NK-92 treated with Interleukin-12 subunit alpha and Interleukin-12 subunit beta, amount 100 ng/mL, for 24 hours (cell line): ENCODE data around the gene PARL.

ENCODE experiments used
- DNase-seq: peaks from one replicate; lab custom pipeline; 2025; lab: John Stamatoyannopoulos, UW

The PARL gene

DNA sequence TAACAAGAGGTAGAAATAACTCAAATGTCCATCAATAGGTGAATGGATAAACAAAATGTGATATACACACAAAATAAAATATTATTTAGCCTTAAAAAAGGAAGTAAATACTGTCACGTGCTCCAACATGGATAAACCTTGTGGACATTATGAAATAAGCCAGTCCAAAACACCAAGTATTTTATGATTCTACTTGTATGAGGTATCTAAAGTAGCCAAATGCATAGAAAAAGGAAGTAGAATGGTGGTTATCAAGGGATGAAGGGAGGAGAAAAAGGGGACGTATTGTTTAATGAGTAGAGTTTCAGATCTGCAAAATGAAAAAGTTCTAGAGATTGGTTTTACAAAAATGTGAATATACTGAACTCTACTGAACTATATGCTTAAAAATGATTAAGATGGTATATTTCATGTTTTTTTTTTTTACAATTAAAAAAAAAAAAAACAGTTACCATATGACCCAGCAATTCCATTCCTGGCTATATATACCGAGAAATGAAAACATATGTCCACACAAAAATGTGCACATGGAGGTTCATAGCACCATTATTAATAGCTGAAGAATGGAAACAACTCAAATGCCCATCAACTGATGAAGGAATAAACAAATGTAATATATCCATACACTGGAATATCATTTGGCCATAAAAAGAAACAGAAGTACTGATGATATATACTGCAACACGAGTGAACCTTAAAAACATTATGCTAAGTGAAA lies 30.2 kb downstream of the PARL start:
- no peak for DNase-seq

DNA sequence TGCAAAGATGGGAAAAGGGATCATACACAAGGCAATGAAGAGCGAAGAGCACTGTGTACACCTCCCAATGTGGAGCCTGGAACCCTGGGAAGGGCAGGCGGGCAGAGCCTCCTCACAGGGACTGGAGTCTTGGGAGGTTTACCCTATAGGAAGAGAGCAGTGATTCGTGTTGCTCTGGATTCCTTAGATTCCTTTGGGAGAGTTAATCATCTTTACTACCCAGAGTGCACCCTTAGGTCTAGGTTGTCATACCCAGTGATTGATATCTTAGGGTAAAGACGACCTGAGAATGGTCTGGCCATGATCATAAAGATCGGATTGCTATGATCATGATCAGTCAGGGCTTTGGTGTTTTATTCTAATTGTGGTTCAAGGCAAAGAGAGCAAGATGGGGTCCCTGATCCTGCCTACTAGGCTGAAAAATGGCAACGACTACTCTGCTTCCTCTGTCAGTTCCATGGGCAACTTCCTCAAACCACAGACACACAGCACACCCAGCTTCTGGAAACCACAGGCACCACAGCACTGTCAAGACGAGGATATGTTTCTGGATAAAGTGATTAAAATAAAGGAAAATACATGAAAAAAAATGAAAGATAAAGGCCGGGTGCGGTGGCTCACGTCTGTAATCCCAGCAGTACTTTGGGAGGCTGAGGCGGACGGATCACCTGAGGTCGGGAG lies 38.9 kb downstream of the PARL start:
- DNase-seq: no peak

DNA sequence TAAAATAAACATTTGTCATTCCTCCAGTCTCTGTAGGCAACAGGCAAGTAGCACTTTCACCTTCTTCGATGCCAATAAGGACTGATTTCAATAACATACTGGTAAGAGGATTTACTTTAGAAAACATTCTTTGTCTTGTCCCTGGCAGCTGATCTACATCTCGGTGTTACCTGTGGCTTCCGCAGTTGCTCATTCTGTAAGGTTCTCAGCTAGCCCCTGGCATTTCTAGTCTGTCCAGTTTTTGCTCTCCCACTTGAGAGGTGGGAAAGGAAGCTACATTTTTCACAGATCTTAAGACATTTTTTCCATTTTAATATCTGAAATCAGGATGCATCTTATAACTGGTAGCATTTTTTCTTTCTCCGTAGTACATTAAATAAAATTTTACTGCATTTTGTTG lies 39.6 kb downstream of the PARL start:
- DNase-seq: no peak

DNA sequence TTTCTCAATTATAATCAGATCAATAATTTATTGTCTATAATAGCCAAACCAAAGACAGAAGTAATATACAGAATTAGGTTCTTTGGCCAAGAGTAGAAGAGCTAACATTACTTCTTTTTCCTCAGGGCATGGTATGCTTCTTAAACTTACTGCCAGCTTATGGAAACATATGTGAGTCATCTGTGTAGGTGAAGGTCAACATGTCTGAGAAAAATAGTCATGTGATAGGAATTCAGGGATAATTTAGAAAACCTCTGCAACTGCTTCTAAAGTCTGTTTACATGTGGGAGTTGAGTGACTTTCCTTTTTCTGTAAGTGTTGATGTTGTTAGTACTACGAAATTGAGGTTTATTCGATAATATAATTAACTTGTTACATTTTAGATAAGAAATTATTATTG lies 40.1 kb downstream of the PARL start:
- no peak for DNase-seq

DNA sequence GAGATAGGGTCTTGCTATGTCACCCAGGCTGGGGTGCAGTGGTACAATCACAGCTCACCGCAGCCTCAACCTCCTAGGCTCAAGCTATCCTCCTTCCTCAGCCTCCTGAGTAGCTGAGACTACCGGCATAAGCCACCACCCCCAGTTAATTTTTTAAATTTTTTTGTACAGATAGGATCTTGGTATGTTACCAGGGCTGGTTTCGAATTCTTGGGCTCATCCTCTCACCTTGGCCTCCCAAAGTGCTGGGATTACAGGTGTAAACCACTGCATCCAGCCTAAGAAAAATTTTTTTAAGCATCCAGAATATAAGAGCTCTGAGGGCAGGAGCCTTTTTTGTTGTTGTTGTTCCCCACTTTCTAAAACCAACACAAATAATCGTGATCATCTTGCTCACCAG lies 44.9 kb downstream of the PARL start:
- no peak for DNase-seq

DNA sequence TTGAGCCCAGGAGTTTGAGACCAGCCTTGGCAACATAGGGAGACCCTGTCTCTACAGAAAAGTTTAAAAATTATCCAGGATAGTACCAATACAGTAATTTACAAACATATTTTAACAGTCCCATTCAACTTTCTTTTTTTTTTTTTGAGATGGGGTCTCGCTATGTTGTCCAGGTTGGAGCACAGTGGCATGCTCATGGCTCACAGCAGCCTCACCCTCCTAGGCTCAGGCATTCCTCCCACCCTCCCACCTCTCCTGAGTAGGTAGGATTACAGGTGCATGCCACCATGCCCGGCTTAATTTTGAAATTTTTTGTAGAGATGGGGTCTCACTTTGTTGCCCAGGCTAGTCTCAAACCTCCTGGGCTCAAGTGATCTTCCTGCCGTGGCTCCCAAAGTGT lies 46.8 kb downstream of the PARL start:
- no peak for DNase-seq

DNA sequence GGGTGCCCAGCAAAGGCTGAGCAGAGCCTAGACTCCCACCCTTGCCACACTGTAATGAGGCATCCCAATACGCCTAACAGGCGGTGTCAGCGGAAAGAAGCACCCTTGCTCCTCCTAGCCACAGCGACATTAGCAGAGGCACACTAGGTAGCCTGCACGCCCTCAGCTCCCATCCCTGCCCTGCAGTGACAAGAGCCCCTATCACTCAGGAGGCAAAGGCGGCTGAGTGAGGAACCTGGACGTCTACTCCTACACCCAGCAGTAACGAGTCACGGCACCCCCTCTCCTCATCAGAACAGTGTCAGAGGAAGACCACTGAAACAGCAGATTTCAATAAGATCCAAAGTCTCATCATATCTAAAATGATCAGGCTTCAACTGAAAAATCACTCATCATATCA lies 47.3 kb downstream of the PARL start:
- no peak for DNase-seq

DNA sequence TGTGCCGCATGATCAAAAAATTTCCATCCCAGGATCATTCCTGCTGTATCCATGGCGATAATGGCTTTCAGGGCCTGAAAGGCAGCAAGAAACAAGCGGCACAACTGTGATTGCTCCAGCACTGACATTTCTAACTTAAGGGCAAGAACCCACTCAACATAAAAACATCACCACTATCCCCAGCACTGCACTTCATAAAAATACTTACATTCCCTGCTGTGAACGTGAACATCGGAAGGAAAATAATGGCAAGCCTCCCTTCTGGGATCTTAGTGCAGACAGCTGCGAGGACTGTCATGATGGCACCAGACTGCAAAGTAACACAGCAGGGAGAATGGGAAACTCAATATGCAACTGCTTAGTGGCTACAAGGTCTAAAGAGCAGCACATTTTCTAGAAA lies 51.2 kb downstream of the PARL start:
- no peak for DNase-seq

DNA sequence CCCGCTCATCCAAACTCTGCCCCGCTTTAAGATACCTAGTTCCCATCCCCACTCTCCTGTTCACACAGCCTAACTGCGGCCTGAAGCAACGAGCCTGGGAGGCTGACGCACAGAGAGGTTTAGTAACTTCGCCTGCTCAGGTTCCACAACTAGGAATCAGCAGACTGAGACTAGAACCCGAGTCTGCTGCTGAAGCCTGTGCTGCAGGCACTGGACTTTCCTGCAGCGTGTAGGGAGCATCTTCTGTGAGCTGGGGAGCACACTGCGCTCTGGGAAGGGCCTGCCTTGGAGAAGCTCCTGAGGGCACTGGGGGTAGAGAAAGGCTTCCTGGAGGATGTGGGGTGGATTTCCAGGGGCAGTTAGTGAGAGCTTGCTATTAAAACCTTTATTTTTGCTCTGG lies 54.5 kb downstream of the PARL start:
- DNase-seq: no peak

DNA sequence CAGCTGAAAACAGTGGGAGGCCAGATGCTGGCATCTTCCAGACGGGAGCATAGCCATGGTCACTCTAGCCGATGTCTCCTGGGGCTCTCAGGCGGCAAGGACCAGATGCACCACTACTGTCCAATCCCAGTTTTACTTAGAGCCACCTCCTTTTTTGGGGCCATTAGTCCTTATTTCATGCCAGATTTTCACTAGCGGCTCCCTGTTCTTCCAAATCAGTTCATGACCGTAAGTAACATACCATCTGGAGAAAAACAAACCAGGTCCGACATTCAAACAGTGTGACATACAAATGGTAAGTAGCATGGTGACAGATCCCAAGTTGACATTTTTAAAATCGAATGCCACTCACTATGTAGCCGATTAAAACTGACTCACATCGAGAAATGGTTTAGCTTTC lies 55.2 kb downstream of the PARL start:
- DNase-seq: no peak

DNA sequence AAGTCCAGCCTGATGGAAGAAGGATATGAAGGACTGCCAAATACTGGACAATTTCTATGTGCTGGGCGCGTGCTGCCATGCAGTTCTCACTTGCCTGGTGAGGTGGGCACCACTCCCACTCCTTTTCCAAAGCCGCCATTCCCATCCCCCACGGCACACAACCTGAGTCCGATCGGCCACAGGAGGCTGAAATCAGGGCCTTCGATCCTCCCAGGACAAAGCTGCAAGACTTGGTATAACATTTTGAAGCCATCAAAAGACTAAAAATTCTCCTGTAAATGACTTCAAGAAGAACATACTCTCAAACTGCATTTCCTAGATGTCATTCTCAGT lies 56.2 kb downstream of the PARL start:
- DNase-seq: no peak

DNA sequence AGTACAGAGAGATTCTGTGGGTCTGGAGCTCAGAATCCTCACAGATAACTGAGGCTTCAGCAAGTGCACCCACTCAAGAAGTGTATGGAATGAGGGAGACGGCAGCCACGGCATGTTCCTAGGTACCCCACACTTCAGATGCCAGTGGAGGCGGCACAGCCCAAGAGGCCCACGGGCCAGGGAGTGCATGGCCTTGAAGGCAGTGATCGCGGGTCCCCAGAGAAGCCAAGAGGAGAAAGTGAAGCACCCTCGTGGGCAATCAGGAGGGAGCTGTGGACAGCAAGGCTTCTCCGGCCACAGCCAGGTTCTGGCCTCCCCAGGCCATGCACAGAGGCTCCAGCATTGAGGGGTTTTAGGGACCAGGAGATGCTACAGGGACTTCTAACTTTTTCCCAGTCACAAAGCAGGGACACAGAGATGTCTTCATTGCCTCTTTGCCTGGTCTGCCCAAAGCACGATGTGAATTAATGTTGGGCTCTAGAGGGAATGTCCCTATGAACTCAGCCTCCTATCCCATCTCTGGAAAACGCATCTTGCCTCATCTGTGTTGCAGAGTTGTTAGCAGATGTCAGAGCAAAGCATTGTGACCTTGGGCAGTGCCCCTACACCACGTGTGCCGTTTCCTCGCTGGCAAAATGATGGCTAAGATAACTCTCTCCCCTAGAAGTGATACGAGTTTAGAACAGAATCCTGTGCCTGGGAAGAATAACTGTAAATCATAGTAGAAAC lies 56.7 kb downstream of the PARL start:
- DNase-seq: no peak

DNA sequence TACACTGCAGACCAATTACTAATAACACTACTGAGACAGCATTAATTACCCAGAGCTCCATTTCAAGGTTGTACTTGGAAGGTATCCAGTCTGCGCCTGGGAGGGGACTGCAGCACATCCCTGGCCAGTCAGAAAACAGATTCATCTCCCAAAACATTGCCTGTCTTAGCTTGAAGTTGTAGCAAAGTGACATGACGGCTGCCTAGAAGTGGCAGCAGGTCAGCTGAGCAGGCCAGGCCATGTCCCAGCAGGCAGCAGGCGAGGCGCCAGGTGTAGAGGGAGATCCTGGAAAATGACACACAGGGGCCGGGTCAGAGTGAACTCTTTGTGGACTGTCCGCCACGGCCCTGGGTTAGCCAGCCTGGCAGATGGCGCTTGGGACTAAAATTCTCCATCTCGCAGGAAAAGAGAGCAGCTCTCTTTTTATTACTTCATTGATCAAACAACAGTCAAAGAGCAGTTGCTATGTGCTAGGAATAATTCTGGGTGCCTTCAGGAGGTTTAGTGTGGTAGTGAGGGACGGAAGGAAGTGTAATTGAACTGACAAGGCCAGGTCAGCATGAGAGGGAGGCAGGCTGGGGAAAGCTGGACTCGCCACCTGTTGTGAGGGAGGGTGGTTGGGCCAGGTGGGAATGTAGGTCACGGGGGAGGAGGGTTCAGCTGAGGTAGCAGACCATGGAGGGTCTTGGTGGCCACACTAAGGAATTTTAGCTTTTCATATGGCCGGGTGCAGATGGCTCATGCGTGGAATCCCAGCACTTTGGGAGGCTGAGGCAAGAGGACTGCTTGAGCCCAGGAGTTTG lies 58.0 kb downstream of the PARL start:
- DNase-seq: no peak

DNA sequence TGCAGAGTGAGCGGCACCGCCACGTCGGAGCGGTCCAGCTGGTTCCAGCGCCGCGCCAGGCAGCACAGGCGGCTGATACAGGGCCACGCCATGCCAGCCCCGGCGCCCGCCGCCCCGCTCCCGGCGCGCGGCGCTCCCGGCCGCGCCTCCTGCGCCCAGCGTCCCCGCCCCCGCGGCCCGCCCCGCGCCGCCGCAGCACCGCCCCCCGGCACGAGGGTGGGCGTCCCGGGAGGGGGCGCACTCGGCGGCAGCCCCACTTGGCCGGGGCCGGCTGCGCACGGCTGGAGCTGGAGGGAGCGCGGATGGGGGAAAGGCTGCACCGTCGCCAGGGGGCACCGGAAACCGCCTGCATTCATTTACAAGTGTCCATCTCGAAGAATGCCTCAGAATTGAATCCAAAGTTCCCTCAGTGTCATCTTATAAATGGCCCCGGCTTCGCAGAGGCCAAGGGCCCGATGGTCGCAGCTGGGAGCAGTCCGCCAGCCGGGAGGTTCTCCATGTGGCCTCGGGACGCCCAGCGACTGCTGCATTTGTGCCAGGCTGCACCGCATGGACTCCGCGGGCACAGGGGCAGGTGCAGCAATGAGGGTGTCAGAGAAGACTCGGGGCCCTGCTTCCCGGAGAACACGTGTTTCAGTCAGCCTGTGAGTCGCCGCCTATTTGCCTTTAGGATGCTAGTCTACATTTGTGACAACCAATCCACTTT lies 59.1 kb downstream of the PARL start, which contains the start of gene MAP6D1:
Gene MAP6D1 (minus strand): TSS at position 122 of the 706 bp plus-strand sequence. CDS start 30 bp downstream, at position 92.
- DNase-seq: no peak

DNA sequence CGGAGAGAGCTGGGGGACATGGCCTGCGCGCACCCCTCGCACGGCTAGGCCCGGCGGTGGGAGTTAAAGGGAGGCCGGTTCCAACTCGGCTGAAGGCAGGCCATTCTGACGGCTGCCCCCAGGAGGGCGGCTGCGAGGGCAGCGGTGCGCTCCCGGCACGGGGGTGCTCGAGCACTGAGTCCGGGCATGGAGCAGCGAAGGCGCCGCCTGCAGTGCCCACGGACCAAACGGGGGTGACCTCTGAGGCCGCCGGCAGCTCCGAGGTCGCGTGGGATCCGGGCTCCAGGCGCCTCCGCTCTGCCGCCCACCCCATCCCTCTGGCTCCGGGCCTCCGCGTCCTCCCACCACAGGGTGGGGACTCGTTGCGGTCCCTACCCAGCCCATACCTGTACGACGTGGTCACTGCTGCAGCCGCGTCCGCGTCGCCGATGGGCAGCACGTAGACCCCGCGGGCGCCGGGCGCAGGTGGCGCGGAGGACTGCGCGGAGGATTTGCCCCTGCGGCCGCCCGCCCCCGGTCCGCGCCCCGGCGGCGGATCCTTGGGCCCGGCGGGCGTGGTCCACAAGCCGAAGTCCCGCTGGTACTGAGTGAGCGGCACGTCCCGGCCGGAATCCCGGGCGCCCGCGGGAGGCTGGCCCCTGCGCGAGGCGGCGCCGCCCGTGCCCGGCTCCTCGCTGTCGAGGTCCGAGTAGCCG lies 59.8 kb downstream of the PARL start:
- DNase-seq: no peak

DNA sequence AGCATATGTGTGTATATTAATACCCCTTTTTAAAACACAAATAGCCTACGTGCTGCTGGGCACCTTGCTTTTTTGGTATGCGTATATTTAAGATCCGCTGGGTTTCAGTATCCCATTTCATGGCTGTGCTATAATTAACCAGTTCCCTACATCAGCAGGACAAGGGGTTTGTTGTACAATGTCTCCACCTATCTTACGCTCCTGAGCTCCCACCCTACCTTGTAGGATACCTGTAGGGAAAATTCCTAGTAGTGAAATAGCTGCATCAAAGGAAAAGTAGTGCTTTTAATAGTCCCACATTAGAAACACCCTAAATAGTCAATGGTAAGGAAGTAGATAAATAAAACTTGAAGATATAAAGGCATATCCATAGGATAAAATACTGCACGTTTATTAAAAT lies 60.7 kb downstream of the PARL start:
- DNase-seq: no peak

DNA sequence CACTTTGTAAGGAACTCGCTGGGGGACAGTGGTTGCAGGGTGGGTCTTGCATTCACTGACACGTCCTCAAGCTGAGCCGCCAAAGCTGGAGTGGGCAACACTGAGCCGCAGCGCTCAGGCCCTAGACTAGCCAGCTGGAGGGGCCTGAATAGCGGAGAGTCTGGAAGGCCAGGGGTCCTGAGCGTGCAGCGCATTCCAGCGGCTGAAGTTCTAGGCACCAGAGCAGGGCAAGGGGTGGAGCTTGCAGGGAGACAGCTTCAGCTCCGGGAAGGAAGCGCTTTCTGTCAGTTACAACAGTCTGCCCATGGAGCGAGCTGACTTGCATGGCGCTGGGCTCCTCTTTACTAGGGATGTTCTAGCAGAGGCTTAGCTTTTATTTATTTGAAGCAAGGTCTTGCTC lies 62.0 kb downstream of the PARL start:
- no peak for DNase-seq

DNA sequence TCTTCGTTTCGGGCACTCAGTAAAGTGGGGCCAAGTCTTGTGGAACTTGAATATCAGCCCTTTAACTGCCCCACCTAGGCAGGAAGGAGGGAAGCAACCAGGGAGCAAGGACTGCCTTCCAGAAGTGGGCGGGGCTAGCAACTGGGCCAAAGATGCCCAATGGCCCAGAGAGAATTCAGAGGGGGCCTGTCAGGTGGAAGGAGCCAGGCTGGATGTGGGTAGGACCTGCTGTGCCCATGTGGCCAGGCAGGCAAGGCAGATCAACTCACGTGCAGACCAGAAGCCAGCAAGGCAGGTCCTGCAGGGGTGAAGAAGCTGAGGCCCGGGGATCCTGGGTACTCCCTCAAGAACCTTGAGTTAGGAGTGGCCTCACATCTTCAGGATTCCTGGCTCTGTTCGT lies 64.8 kb downstream of the PARL start:
- DNase-seq: no peak

DNA sequence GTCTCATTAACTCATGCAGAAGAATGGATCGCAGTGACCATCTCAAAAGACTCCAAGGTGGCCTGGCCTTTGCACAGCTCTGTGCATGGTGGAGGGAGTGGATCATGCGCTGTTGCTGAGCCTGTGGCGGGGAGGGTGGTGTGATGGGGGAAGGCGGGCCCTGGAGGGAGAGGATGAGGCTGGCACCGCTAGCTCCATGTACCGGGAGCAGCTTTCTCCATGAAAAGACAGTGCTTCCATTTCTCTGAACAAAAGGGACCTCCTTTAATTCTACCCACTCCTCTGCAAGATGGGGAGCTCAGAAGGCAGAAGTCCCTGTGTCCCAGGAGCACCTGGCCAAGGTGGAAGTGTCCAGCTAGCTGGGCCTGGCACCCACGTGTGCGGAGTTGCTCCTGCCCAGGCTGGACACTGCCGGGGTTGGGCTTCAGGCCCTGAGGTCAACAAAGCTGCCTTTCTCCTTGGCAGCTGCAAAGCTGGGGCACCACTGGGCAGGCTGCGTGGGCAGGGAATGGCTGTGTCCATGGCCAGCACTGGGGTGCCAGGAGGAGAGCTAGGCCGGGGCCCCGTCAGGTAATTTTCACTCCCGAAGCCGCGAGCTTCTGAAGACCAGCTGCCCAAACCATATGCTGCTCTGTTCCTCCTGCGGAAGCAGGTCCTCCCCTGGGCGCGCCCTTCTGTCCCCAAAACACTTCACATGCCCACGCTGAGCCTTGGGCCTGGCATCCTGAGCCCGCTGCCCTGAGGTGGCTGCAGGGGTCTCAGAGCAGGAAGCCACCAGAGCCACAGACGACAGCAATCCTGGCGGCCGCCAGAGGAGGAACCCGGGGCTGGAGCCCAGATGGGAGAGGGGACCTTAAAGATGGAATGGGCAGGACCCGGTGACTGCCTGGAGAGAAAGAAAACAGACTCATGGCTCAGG lies 65.7 kb downstream of the PARL start:
- no peak for DNase-seq

DNA sequence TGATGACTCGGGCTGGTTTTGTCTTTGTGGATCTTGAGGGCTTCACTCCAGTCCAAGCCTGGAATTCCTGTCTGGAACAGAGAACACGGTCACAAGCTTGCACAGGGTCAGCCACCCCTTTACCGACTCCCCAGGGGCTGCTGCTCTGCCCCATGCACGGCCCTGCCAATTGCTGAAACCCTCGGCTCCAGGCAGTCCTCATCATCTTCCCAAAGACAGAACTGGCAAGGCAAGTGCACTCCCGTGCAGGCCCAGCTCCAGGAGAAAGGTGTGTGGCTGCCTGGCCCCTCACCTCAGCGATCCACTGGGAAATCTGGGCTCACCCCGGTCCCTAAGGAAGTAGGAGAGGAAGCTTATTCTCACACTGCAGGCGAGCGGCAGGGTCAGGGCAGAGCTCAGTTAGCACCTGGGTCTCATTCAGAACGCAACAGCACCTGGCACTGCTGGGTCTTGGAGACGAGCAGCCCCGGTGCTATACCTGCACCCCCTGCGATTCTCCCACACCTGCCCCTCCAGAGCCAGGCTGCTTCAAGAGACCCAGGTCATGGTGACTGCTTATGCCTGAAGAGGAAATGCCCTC lies 66.5 kb downstream of the PARL start:
- DNase-seq: no peak
